SK-N-SH treated with all-trans-retinoic acid at 6 μM for 48 hours (cell line): ENCODE results near the gene ZNF618.

Experiments
- ARNTL ChIP-seq: fragments of 450-650 bp; formaldehyde crosslinking; IDR thresholded peaks from 2 replicates; pipeline ENCODE4 v1.5.0; 2020; ENCODE audit warnings: low read depth, mild to moderate bottlenecking, moderate library complexity, borderline replicate concordance
- BACH2 ChIP-seq: fragments of 250-450 bp; sonication (Bioruptor Pico); IDR thresholded peaks from 2 replicates; pipeline ENCODE4 v1.9.0; 2021; ENCODE audit warnings: mild to moderate bottlenecking, borderline replicate concordance
- CSRNP3 ChIP-seq: fragments of 250-450 bp; sonication (Bioruptor Pico); IDR thresholded peaks from 2 replicates; pipeline ENCODE4 v1.5.1; 2021; ENCODE audit warnings: mild to moderate bottlenecking, moderate library complexity
- TOX ChIP-seq: fragments of 250-450 bp; sonication (Bioruptor Pico); IDR thresholded peaks from 2 replicates; pipeline ENCODE4 v1.8.0; 2021; ENCODE audit warnings: mild to moderate bottlenecking, moderate library complexity, borderline replicate concordance
- ZNF565 ChIP-seq: fragments of 450-650 bp; formaldehyde crosslinking; conservative IDR thresholded peaks from 2 replicates; pipeline ENCODE4 v1.5.0; 2020; ENCODE audit warnings: low read depth, mild to moderate bottlenecking, moderate library complexity
- ZNF8 ChIP-seq: fragments of 450-650 bp; formaldehyde crosslinking; IDR thresholded peaks from 2 replicates; pipeline ENCODE4 v1.5.0; 2020; ENCODE audit warnings: mild to moderate bottlenecking, moderate library complexity

DNA sequence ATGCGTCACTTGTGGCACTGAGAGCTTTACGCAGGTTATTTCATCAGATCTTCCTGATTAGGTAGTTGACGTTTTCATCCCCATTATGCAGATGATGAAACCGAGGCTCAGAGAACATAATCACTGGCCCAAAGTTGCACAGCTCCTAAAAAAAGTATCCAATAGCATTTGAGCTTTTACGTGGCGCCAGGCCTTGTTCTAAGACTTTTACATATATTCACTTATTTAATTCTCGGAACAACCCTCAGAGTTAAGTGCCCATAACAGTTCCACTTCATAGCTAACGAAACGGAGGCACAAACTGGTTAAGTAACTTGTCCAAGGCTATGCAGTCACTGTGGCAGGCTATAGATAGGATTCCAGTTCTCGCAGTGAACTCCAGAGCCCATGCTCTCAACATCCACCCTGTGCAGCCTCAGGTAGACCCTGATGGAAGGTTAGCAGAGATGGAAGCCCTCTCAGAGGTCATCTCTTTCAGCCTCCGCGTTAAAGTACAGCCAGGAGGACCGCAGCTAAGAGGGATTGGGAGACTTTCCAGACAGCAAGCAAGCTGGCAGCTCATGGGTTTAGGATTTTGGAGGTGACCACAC lies 162.7 kb downstream of the ZNF618 start:
- TF ChIP-seq CSRNP3 (CRISPR knock-in tag) (no peak), ARNTL (CRISPR knock-in tag) (no peak), ZNF565 (CRISPR knock-in tag) (no peak), BACH2 (no peak), ZNF8 (CRISPR knock-in tag) (no peak), TOX (CRISPR knock-in tag) (no peak)
